ENCODE data around the gene BCL11A.

The BCL11A gene

DNA sequence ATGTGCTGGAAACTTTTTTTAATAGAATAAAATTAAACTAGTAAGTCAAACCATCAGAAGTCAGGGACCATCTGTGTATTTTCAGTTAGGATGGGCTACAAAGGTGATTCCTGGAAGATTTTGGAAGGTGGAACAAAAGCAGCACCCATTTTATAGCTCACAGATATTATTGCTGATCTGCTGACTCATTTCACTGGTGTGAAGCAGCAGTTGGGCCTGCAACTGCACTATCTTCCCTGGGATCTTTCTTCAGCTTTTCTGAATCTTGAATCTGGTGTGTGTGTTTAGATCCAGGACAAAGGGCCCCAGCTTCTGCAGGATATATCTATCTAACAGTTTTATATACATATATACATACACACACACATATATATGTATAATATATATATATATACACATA is 35.6 kb upstream of the BCL11A start:
- Histone ChIP-seq H3K9me3 (ENCODE audit: insufficient read depth, low read length) (no peaks in the 10 kb centered on the region), H3K4me3 (ENCODE audit: insufficient read length, low read depth) (no peak overlapping the region), H3K9ac (ENCODE audit: insufficient read length, low read depth) (no peak overlapping the region), H3K27me3 (ENCODE audit: insufficient read depth, insufficient read length) (no peaks in the 10 kb centered on the region), H3K4me1 (ENCODE audit: insufficient read depth, insufficient read length) (no peaks in the 10 kb centered on the region), H3K36me3 (ENCODE audit: insufficient read depth, insufficient read length, low read length) (no peaks in the 10 kb centered on the region)
- TF ChIP-seq ZNF274 (IDR thresholded peaks at IDR 0.05; ENCODE audit: low read depth, low read length) (no peak), YY1 (IDR thresholded peaks at IDR 0.05; ENCODE audit: insufficient read depth, insufficient read length) (no peak), SUZ12 (IDR thresholded peaks at IDR 0.05; ENCODE audit: extremely low read depth, insufficient read depth, insufficient read length) (no peak)
- no peak for DNase-seq (ENCODE audit: low read depth, low spot score)

DNA sequence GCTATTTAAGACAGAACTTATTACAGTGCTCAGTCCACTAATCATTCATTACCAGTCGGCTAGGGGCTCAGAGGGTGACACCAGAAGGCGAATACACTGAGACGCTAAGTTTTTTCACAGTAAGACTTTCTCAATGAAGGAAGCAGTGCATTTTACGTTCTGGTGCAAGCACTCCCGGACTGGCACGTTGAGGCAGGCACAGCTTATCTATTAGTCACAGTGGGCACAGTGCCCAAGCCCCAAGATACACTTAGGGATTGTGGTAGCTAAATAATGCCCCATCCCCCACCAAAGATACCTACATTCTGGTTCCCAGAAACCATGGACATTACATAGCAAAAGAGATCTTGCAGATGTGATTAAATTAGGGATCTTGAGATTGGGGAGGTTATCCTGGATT is 32.6 kb upstream of the BCL11A start:
- no peaks in the 10 kb centered on the region for H3K4me1 ChIP-seq (ENCODE audit: insufficient read depth, insufficient read length)
- H3K27me3 ChIP-seq (ENCODE audit: insufficient read depth, insufficient read length): peaks cover 23% of the 10 kb centered on the region
- no peaks in the 10 kb centered on the region for H3K36me3 ChIP-seq (ENCODE audit: insufficient read depth, insufficient read length, low read length)
- H3K4me3 ChIP-seq (ENCODE audit: insufficient read length, low read depth): no peak overlapping the region
- H3K9me3 ChIP-seq (ENCODE audit: insufficient read depth, low read length): no peaks in the 10 kb centered on the region
- no peak for DNase-seq (ENCODE audit: low read depth, low spot score)
- no peak overlapping the region for H3K9ac ChIP-seq (ENCODE audit: insufficient read length, low read depth)
- TF ChIP-seq SUZ12 (IDR thresholded peaks at IDR 0.05; ENCODE audit: extremely low read depth, insufficient read depth, insufficient read length) (no peak), YY1 (IDR thresholded peaks at IDR 0.05; ENCODE audit: insufficient read depth, insufficient read length) (no peak), ZNF274 (IDR thresholded peaks at IDR 0.05; ENCODE audit: low read depth, low read length) (no peak)

DNA sequence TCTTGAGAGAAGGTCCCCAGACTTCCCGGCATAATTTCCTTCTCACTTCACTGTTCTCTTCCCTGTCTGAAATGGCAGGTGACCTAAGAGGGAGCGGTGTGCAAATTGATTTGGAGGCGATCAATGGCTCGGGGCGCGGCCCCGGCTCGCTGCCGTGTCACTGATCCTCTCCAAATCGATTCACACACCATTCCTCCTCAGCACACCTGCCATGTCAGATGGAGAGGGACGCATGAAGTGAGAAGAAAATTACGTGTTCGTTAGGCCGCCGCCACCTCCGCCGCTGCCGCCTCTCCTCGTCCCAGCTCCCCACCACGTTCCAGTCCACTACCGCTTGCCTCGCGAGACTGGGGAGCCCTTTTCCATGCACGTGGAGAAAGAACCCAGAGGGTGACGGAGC is 31.8 kb upstream of the BCL11A start:
- no peaks in the 10 kb centered on the region for H3K9me3 ChIP-seq (ENCODE audit: insufficient read depth, low read length)
- H3K27me3 ChIP-seq (ENCODE audit: insufficient read depth, insufficient read length): peaks cover 31% of the 10 kb centered on the region
- no peak overlapping the region for H3K9ac ChIP-seq (ENCODE audit: insufficient read length, low read depth)
- TF ChIP-seq ZNF274 (IDR thresholded peaks at IDR 0.05; ENCODE audit: low read depth, low read length) (no peak), SUZ12 (IDR thresholded peaks at IDR 0.05; ENCODE audit: extremely low read depth, insufficient read depth, insufficient read length) (no peak), YY1 (IDR thresholded peaks at IDR 0.05; ENCODE audit: insufficient read depth, insufficient read length) (no peak)
- H3K4me1 ChIP-seq (ENCODE audit: insufficient read depth, insufficient read length): no peaks in the 10 kb centered on the region
- no peak for DNase-seq (ENCODE audit: low read depth, low spot score)
- H3K4me3 ChIP-seq (ENCODE audit: insufficient read length, low read depth): no peak overlapping the region
- no peaks in the 10 kb centered on the region for H3K36me3 ChIP-seq (ENCODE audit: insufficient read depth, insufficient read length, low read length)

DNA sequence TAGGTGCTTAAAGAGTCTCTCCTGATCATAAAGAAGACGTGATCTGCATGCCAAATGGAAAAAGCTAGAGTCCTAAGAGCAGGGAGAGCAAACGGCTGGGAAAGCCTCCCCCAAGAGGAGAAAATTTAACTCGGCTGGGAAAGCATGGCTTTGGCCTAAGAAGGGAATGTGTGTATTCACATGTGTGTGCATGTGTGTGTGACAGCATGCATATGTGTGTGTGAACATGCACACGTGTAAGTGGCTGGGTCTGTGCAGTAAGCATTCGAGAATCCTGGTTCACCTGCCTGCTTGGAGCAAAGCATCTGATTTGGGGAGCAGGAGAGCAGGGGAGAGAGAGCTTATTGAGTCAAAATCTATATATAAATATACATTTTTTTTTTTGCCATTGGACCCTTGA is 30.1 kb upstream of the BCL11A start:
- H3K9ac ChIP-seq (ENCODE audit: insufficient read length, low read depth): no peak overlapping the region
- H3K4me1 ChIP-seq (ENCODE audit: insufficient read depth, insufficient read length): no peaks in the 10 kb centered on the region
- DNase-seq (ENCODE audit: low read depth, low spot score): no peak
- H3K9me3 ChIP-seq (ENCODE audit: insufficient read depth, low read length): no peaks in the 10 kb centered on the region
- H3K36me3 ChIP-seq (ENCODE audit: insufficient read depth, insufficient read length, low read length): no peaks in the 10 kb centered on the region
- H3K4me3 ChIP-seq (ENCODE audit: insufficient read length, low read depth): no peak overlapping the region
- TF ChIP-seq SUZ12 (IDR thresholded peaks at IDR 0.05; ENCODE audit: extremely low read depth, insufficient read depth, insufficient read length) (no peak), ZNF274 (IDR thresholded peaks at IDR 0.05; ENCODE audit: low read depth, low read length) (no peak), YY1 (IDR thresholded peaks at IDR 0.05; ENCODE audit: insufficient read depth, insufficient read length) (no peak)
- H3K27me3 ChIP-seq (ENCODE audit: insufficient read depth, insufficient read length): peaks cover 38% of the 10 kb centered on the region

DNA sequence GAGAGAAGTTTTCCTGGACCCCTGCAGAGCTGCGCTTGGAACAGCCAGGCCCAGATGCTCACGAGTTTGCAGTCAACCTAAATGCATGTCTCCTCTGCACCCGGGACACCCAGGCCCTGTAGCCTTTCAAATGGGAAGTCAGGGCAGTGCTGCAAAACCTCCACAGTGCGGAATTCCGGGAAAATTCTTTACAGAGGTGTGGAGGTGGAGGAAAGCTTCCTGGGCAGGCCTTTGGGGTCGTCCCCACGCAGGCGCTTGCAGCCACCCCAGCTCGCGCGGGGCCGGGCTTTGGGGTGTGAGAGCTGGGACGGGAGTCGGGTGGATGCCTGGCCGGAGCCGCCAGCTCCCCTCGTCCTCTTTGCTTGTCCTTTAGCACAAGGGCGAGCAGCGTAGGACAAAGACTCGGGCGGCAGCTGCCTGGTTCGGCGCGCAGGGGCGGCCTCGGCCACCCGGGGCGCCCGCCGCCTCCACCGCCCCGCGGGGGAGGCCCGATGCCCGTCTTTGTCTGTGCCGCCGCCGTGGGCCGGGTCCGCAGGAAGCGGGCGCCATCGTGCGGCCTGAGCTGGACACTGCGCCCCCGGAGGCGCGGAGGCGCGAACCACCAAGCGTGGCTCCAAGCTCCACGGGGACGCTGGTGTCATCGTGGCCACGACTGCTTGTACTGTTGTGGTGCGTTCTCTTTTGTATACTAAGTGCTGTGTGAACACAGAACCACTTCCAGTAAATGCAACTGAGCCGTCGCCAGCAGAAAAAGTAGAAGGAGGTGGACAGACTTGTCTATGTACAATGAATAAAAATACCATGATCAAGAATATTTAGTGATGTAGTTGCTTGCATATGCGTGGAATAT is 28.2 kb upstream of the BCL11A start:
- H3K27me3 ChIP-seq (ENCODE audit: insufficient read depth, insufficient read length): peaks cover 38% of the 10 kb centered on the region
- H3K4me3 ChIP-seq (ENCODE audit: insufficient read length, low read depth): peak overlapping the region; percentile 34
- H3K9me3 ChIP-seq (ENCODE audit: insufficient read depth, low read length): no peaks in the 10 kb centered on the region
- no peaks in the 10 kb centered on the region for H3K4me1 ChIP-seq (ENCODE audit: insufficient read depth, insufficient read length)
- DNase-seq (ENCODE audit: low read depth, low spot score): no peak
- H3K9ac ChIP-seq (ENCODE audit: insufficient read length, low read depth): peak overlapping the region; percentile 74
- TF ChIP-seq ZNF274 (IDR thresholded peaks at IDR 0.05; ENCODE audit: low read depth, low read length) (no peak), YY1 (IDR thresholded peaks at IDR 0.05; ENCODE audit: insufficient read depth, insufficient read length) (no peak), SUZ12 (IDR thresholded peaks at IDR 0.05; ENCODE audit: extremely low read depth, insufficient read depth, insufficient read length) (no peak)
- no peaks in the 10 kb centered on the region for H3K36me3 ChIP-seq (ENCODE audit: insufficient read depth, insufficient read length, low read length)

DNA sequence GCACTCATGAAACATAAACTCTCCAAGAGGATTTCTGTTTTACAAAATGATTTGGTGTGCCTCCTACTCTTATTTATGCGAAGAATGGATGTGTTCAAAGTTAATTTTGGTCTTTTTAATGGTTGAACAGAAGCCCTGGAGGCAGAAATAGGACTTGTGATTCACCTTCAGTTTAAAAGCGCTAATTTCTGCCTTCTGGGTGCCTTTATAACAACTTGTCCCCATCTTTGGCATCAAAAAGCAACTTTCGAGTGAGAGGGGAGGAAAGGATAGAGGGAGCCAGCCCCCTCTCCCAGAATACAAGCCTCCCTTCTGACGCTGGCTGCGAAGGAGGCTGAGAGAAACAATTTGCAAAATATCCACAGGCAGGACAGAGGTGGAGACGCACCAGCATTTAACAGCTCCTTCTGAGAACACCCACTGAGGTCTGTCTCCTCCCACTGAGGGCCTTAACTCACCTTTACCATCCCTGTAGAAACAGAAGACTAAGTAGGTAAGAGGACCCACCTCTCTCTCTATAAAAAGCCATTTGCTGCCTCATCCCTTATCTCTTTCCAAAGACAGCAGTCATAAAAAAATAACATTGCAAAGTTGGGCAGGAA is 24.3 kb upstream of the BCL11A start:
- Histone ChIP-seq H3K9ac (ENCODE audit: insufficient read length, low read depth) (no peak overlapping the region), H3K27me3 (ENCODE audit: insufficient read depth, insufficient read length) (peaks cover 30% of the 10 kb centered on the region), H3K36me3 (ENCODE audit: insufficient read depth, insufficient read length, low read length) (no peaks in the 10 kb centered on the region), H3K4me1 (ENCODE audit: insufficient read depth, insufficient read length) (no peaks in the 10 kb centered on the region), H3K9me3 (ENCODE audit: insufficient read depth, low read length) (no peaks in the 10 kb centered on the region), H3K4me3 (ENCODE audit: insufficient read length, low read depth) (no peak overlapping the region)
- TF ChIP-seq YY1 (IDR thresholded peaks at IDR 0.05; ENCODE audit: insufficient read depth, insufficient read length) (no peak), SUZ12 (IDR thresholded peaks at IDR 0.05; ENCODE audit: extremely low read depth, insufficient read depth, insufficient read length) (no peak), ZNF274 (IDR thresholded peaks at IDR 0.05; ENCODE audit: low read depth, low read length) (no peak)
- DNase-seq (ENCODE audit: low read depth, low spot score): no peak

DNA sequence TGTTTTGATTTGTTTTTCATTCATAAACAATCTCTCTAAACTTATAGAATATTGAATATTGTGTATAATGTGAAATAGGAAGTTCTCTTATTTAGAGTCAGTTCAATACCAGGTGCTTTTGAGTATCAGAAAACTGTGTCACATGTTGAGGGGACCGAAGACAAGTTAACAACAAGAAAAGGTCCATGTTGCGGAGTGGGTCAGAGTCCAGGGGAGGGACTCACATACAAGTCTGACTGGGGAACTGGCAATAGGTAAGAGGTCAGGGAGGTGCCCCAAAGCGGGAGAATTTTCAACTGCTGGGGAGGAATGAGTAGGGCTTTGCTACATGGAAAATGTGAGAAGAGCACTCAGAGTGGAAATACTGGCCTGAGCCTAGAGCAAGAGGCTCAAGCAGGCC is 19.8 kb upstream of the BCL11A start:
- H3K4me3 ChIP-seq (ENCODE audit: insufficient read length, low read depth): no peak overlapping the region
- no peak for TF ChIP-seq ZNF274 (IDR thresholded peaks at IDR 0.05; ENCODE audit: low read depth, low read length)
- TF ChIP-seq YY1 (IDR thresholded peaks at IDR 0.05; ENCODE audit: insufficient read depth, insufficient read length): no peak
- no peak for TF ChIP-seq SUZ12 (IDR thresholded peaks at IDR 0.05; ENCODE audit: extremely low read depth, insufficient read depth, insufficient read length)
- H3K9ac ChIP-seq (ENCODE audit: insufficient read length, low read depth): no peak overlapping the region
- DNase-seq (ENCODE audit: low read depth, low spot score): no peak
- no peaks in the 10 kb centered on the region for H3K36me3 ChIP-seq (ENCODE audit: insufficient read depth, insufficient read length, low read length)
- no peaks in the 10 kb centered on the region for H3K9me3 ChIP-seq (ENCODE audit: insufficient read depth, low read length)
- H3K4me1 ChIP-seq (ENCODE audit: insufficient read depth, insufficient read length): no peaks in the 10 kb centered on the region
- H3K27me3 ChIP-seq (ENCODE audit: insufficient read depth, insufficient read length): peaks cover 25% of the 10 kb centered on the region
